ENCODE measurements around the gene JMJD8.
A peak's percentile ranks its signal among the peaks of the same experiment; 100 is the strongest.
"Not testable (repeated sequence)": the region's sequence is repeated elsewhere in the genome, so short reads cannot be mapped to it uniquely, and the experiment has no call there.

JMJD8 gene

DNA sequence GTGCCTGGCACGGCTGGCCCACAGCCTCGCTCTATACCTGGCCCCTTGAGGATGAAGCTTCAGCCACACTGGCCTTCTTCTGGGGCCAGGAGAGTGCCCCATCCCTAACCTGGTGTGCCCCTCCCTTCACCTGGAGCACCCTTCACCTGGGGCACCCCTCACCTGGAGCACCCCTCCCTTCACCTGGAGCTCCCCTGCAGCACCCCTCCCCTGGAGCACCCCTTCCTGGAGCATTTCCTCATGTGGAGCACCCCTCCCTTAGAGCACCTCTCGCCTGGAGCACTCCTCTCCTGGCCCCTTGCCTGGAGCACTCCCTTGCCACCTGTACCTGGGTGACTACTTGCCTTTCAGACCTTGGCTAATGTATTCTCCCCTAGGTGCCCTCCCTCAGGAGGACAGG, 23.9 kb upstream of the JMJD8 start:
- DNase-seq: no peak

DNA sequence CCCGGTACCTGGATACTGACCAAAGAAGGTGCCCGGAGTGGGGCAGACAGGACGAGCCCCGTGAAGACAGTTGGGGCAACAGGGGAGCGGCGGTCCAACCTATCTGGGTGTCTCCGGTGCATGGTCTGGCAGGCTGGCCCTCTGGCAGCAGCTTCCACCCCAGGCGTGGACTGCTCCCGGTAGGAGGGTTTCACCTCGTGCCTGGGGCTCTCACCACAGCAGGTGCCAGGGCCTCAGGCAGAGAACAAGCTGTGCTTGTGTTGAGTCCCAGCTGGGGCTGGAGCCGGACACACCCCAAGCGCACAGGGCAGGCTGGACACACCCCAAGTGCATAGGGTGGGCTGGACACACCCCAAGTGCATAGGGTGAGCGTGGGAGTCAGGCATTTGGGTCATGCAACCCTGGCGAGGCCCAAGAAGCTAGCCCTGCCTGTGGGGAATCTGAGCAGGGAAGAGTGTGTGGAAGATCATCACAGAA, 23.0 kb upstream of the JMJD8 start:
- no peak for DNase-seq

DNA sequence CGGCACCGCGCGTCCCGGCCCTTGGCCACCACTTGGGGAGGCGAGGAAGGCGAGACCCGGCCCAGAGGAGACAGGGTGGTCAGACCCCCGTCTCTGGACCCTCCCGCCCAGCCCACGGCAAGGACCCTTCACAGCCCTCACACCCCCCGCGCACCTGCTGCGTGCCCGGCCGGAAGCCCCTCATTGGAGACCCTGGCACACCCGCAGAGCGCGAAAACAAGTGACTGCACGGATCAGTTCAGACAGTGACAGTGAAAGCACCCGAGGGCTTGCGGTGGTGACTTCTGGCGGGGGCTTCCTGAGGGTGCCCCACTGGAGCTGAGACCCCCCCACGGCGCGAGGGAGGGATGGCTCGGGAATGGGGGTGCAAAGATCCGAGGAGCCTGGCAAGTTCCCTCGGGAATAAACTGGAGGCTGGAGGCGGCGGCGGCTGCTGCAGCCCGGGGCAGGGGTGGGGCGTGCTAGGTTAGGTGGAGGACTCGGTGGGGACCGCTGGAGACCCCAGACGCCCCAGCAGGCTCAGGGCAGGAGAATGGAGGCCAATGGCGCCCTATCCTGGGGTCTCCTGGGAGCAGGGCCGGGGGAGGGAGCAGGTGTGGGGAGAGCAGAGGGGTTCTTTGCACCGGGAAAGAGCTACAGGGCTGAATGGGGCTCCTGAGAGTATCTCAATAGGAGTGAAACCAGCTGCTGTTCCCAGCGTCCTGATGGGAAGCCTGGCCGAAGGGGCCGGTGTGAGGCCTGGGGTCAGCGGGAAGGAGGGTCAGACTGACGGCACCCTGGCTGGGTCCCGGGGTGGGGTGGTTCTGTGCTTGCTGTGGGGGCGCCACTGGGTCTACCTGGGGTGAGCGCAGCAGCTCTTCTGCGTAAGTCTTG, 22.3 kb upstream of the JMJD8 start:
- DNase-seq: no peak

DNA sequence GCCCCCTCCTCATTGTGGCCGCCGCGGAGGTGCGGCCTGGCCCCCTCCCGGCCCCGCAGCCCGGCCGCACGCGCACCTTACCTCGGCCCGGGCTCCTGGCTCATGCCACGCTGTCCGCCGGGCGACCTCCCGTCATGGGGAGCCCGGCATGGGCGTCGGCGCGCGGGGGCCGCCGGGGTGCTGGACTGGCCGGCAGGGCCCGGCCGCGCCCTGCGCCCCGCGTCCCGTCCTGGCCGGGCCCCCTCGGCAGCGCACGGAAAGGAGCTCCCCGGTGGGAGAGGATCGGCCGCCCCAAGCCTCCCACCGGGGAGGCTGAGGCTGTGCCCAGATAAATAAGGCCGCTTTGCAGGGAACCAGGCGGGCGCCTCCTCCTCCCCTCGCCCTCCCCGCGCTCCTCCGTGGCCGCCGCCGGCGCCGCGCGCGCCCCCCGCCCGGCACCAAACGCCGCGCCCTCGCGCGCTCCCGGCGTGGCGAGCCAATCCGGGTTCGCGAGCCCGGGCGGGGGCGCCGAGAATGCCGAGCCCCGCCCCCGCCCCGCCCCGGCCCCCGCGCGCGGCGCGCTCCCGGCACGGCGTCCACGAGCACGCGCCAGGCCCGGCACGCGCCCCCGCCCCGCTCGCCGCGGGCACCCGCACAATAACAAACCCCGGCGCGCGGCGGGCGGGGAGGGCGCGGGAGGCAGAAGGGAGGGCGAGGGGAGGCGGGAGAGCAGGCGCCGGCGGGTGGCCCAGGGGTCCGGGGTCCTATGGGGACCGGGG, 21.5 kb upstream of the JMJD8 start, which contains the start of gene FBXL16:
FBXL16 (minus strand) TSS at position 371 of the 758 bp plus-strand sequence. CDS start 8,396 bp downstream, outside the sequence.
- DNase-seq: no peak

DNA sequence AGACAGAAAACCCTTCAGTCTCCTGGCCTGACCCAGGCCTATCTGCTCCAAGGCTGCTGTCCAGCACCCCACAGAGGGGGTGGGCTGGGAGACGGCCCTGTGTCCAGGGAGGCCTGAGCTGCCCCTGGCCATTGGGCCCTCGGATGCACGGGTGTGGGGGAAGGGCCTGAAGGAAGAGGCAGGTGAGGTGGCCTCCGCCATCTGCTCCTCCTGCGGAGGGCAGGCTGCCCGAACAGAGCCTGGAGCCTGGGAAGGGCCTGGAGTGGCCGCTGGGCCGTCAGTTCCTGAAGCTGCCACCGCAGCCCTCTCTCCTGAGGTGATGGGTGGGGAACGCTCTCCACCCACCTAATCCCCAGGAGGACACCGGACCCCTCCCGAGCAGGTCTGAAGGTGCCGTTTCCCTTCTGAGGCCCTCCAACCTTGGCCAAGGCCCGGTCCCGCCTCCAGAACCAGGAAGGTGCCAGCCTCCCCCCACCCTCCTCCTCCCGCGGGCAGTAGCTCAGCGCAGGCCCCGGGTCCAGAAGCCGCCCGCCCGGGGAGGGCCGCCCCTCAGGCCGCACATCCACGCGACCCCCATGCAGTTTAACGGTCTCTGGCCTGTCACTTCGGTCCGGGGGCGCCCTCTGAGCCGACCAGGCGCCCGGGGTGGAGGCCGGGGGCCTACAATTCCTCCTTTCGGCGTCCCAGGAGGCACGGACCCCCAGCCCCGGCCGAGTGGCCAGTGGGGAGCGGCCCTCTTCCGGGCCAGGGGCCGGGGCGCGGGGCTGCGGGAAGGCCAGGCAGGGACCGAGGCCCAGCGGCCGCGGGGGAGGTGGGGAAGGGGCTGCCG, 20.6 kb upstream of the JMJD8 start:
- DNase-seq: no peak

DNA sequence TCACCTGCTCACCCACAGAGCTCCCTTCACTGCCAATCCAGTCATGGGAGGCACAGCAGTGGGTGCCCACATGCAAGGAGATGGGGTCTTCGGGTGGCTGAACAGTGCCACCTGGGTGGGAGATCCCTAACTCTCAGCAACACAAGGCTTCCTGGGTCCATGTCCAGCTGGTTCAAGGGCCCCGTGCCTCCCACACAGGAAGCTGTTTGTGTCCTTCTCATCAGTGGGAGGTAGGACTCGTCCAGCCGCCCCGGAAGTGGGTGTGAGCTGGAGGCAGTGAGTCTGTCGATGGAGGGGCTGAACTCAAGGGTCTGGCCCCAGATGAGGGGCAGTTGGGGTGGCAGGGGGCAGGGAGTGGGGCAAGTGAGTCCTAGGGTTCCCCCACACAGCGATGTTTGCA, 19.9 kb upstream of the JMJD8 start:
- DNase-seq: no peak

DNA sequence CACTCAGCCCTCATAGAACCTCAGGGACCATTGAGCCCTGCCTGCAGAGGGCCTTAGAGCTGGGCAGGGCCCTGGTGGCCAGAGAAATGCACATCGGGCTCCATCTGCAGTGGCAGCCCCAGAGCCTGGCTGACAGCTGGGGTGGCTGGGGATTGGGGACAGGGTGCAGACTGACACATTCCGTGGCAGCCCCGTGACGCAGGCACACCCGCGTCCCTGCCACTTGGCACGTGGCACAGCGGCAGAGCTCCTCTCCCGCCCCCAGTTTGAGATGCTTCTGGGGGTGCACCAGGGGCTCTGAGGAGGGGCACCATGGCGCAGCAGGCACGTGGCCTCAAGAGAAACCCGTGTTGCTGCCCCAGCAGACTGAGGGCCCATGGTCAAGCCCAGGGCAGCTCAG, 19.3 kb upstream of the JMJD8 start:
- DNase-seq: no peak

DNA sequence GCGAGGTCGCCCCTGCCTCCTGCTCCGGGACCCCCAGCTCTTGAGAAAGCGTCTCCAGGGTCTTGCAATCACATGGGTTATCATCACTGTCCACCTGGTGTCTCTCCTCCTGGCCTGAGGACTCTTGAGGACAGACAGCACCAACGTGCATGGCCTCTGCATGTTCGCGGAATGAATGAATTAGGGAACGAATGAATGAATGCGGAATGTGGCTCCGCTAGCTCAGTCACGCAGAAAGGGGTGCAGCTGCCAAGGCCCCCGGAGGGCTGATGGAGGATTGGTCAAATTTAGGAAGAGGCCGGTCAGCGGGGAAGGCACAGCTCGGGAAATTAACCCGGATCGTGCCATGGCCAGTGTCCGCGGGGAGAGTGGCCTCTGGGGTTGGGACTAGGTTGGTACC, 18.2 kb upstream of the JMJD8 start:
- DNase-seq: no peak

DNA sequence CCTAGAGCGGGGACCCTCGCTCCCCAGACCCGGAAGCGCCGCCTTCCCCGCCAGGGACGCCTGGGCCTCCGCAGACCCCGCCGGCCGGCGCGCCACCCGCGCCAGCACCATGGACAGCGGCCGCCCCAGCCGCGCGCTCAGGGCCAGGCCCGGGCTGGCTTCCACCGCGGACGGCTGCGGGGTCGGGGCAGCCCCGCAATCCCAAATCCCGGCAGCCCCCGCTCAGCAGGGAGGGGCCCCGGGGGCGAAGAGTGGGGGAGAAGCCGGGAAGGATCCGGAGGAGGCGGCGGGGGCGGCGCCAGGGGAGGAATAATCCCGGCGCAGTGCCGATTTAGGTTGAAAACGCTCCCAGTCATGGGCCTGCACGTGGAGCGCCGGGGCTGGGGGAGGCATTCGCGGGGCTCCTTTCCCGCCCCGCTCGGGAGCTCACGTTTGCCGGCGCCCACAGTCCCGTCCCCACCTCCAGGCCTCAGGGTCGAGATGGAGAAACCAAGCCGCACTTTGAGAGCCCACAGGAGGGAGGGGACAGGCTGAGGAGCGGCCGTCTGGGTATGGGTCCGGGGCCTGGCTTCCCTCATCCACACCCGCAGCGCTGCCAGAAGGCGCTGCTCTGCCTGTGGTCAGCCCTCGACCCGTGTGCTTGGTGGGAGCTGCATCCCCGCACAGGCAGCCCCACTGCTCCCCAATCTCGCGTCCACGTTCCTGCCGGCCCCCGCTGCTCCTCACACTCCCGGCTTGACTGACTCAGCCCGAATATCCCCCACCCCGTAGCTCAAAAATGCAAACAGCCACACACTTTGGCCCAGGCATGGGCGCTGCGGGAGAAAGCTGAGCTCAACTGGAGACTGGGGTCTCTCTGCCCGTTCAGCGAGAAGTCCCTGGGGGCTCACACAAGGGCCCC, 16.8 kb upstream of the JMJD8 start:
- peak; percentile 29 for DNase-seq

DNA sequence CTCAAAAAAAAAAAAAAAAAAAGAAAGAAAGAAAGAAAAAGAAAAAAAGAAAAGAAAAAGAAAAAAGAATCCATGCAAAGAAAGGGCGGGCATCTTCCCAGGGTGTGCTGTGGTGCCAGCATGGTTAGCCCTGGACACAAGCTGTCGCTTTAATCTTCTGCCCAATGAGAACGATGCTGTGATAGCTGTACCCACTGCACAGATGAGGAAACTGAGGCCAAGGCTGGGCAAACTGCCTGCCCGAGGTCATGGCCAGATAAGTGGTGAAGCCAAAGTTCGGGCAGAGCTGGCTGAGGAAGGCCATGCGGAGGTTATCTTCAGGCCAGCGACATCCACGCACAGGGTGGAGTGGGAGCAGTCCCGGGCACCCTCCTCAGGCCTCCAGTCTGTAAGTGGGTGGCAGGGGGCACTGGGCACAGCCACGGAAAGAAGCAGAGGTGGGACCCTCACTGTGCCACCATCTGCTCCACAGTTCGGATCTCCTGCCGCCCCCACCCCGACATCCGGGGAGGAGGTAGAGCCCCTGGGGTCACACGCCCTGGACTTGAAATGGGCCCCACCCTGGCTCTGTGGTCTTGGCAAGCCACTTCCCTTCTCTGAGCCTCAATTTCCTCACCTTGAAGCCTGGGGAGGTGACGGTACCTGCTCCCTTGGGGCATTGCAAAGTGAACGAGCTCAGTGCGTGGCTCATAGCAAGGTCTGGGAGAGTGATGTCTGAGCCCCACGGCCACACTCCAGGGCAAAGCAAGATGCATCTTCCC, 15.0 kb upstream of the JMJD8 start:
- DNase-seq: no peak

DNA sequence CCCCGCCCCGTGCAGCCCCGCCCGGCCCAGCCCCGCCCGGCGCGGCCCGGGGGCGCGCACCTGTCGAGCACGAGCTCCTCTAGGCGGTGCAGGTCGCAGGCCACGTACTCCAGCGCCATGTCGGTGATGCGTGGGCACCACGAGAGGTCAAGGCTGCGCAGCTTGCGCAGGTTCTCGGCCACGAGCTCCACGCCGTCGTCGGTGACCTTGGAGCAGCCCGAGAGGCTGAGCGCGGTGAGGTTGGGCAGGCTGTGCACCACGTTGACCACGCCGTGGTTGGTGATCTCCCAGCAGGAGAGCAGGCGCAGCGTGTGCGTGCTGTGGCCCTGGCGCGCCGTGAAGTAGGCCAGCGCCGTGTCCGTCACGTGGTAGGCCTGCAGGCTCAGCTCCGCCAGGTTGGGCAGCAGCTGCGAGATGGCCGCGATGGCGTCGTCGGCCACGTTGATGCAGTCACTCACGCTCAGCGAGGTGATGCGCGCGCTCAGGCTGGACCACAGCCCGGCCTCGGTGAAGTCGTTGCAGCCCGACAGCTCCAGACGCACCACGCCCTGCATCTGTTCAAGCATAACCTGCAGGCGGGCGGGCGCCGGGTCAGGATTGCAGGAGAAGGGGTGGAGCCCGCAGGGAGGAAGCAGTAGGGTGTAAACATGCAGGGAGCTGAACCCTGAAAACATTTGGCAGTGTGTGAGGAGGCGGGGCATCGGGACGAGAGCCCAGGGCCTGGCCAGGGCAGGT, 11.4 kb upstream of the JMJD8 start:
- no peak for DNase-seq

DNA sequence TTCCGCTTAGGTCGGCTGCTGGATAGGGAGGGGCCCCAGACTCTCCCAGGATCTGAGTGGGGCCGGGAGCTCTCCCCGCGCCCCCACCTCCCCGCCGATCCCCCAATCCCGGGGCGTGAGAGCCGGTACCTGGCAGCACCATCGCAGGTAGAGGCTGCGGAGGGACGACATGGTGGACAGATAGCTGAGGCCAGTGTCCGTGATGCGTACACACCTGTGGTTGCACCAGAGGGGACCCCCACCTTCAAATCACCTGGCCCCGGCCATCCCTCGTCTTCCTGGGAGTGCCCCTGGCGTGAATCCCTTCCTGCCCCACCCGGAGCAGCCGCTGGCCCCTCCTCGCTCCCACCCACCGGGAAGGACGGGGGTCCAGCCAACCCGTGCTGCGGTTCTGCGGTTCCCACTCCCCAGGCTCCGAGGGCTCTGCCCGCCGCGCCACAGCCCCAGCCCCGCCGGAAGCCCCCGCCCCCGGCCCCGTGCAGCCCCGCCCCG, 10.8 kb upstream of the JMJD8 start:
- no peak for DNase-seq

DNA sequence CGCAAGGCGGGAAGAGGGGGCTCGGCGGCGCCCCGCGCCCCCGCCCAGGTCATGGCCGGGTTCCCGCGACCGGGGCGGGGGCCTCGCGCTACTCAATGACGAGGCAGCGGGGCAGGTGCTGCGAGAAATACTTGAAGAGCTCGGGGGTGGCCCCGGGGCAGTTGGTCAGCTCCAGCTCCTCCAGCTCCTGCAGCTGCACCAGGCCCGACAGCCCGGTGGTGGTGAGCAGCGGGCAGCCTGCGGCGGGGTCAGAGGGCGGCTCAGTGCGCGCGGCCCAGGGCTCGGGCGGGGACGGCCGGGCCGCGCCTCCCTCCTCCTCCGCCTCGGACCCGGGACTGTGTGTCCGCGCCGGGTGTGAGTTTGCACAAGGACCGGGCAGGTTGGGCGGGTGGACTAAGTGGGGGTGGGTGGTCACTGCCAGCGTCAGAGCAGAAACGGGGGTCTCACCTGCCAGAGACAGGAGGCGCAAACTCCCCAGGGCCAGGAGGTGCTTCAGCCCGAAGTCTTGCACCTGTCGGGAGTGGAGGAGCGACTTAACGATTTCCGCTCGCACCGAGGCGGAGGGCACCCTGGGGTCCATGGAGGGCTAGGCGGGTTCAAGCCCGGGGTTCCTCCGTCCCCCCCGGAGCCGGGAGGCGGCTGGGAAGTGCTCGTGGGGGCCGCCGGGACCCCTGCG, 10.2 kb upstream of the JMJD8 start:
- no peak for DNase-seq

DNA sequence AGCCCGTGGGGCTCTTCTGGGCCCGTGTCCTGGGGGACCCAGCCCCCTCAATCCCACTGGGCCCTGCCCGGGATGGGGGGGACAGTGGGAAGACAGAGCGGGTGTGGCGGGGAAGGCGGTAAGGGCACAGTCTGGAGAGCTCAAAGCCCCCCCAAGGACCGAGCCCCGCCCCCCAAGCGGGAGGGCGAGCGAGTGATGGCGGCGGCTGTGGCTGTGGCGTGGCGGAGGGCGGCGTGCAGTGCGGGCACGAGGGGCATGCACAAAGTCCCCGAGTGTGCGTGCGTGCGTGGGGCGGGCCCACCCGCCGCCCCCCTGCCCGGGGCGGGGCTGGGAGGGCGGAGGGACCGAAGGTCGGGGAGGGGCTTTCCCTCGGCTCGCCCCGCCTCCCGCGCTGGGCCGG, 9.6 kb upstream of the JMJD8 start:
- DNase-seq: no peak

DNA sequence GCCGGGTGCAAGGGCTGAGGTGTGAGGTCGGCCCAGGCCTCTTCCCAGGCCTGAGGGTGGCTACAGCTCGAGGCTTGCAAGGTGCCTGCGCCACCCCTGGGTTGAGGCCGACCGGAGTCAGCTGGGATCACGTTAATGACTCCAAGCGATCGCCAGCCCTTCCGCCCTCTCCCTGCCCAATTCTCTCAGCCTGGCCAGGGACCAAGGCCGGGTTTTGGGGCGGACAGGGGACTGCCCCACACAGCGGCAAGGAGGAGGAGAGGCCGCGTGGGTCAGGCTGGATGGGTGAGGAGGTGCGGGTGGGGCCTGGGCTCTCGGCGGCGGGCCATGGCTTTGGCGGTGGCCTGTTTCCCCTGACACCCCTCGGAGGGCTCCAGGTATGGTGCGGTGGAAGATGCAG, 9.2 kb upstream of the JMJD8 start:
- DNase-seq: no peak

DNA sequence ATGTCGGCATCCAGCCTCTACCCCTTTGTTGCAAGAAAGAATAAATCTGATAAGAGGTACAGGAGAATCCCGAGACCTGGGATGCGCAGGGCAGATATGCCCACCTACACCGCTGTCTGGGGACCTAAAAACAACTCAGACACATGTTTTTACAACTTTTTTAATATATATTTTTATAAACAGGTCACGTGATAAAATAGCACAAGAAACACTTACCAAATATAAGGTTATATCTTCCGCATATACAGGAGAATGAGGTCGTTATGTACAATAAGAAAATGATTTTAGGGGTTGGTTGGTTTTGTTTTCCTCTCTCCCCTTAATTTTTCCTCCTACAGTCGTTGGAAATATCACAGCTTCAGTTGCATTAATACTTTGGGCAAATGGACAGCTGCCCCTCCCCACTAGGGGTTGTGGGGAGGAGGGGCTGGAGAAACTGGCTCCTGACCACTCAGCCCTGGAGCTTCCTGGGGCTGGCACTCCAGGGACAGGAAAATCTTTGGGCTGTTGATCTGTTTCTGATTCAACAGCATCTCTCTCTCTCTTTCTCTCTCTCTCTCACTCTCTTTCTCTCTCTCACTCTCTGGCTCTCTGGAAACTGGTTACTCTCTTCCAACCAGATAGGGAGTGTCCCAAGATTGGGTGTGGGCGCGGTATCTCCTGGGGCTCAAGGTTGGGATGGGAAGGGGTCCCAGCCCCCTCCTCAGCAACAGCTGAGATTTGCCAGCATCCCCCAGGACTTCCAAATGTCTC, 8.4 kb upstream of the JMJD8 start:
- DNase-seq: no peak

DNA sequence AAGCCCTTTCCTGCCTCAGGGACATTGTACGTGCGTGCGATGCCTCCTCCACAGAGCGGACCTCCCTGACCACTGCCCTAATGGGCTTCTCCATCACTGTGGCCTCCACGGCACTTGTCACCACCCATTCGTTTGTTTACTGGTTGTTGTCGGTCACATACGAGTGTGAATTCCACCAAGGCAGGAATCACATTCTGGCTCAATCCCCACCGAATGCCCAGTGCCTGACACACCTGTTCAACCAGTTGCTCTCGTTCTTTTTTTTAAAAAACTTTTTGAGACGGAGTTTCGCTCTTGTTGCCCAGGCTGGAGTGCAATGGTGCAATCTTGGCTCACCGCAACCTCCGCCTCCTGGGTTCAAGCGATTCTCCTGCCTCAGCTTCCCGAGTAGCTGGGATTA, 7.1 kb upstream of the JMJD8 start:
- not testable (repeated sequence) for DNase-seq

DNA sequence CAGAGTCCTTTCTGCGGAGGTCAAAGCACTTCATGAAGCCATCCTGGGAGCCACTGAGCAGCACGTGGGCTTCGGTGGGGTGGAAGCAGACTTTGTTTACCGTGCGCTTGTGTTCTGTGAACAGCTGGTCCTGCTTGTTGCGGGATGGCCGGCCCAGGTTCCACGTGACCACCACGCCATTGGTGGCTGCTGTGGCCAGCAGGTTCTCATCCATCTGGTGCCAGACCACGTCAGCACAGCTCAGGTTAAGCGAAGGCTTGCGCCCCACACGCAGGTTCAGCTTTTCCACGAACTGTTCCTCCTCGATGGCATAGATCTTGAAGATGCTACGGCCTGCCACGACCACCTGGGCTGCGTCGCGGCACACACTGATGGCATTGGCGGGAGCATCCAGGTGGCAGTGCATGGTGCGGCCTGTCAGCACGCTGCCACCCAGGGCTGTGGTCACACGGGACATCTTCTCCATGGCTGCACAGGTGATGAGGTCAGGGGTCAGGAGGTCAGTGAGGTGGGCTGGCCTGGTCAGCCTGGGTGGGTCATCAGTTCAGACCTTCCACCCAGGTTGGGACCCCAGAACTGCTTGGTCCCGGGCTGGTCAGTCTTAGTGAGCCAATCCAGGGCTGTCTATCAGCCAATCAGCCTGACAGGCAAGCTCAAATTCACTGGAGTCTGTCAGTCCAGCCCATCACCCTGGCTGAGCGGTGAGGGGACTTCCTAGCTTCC, 5.2 kb upstream of the JMJD8 start:
- no peak for DNase-seq

Data from suppressor macrophage treated with lipopolysaccharide for 4 hours (primary cell).